Ascending aorta (tissue), 2 donors: Measurements from ENCODE around the gene TTC39C. TPM values are rescaled to one million over a fixed set of nuclear protein-coding genes. Genes with fewer than 3 reads are reported as not detected.

Experiments
- DNase-seq, 2 donors: peaks; one replicate each; pipeline ENCODE4 v3.0.0-alpha.2; 2019; ENCODE audit warnings: low spot score in 2 of 2
- H3K27ac ChIP-seq, 2 donors: fragments of 200-600 bp; sonication (generic); one replicate each; pipeline ENCODE4 v1.5.1; 2016 to 2017; ENCODE audit warnings: mild to moderate bottlenecking in 1 of 2
- H3K27me3 ChIP-seq: fragments of 200-600 bp; sonication (generic); one replicate; pipeline ENCODE4 v1.5.1; 2017
- H3K36me3 ChIP-seq, 2 donors: fragments of 200-600 bp; sonication (generic); one replicate each; pipeline ENCODE4 v1.5.1; 2016
- H3K4me1 ChIP-seq, 2 donors: fragments of 200-600 bp; sonication (generic); one replicate each; pipeline ENCODE4 v1.5.1; 2016 to 2017; ENCODE audit warnings: mild to moderate bottlenecking in 1 of 2
- H3K4me3 ChIP-seq, 2 donors: fragments of 200-600 bp; sonication (generic); one replicate each; pipeline ENCODE4 v1.5.1; 2016 to 2017; ENCODE audit warnings: mild to moderate bottlenecking in 1 of 2
- H3K9me3 ChIP-seq, 2 donors: fragments of 200-600 bp; sonication (generic); one replicate each; pipeline ENCODE4 v1.5.1; 2016
- intact Hi-C: fragments of 100-400 bp; cut with DNase I; formaldehyde crosslinking; loops from one replicate; pipeline ENCODE4 v1.15.1; 2023
- total RNA-seq: library from RNA; depleted of rRNA; stranded (reverse); fragments of >200 nt; gene quantifications from one replicate; pipeline ENCODE4 v1.1.0, GENCODE V29; 2016
- TF ChIP-seq, protein P1 (sequence below), 3 experiments: fragments of 200-600 bp in 2 of 3; fragments of 450-650 bp in 1 of 3; sonication (generic) in 2 of 3; IDR thresholded peaks; one replicate each; pipeline ENCODE4 v1.5.1; 2016 to 2019; ENCODE audit warnings: antibody characterized with exemption in 3 of 3, mild to moderate bottlenecking in 1 of 3, moderate library complexity in 1 of 3

Gene TTC39C
- total RNA-seq, 1 donor from 2014 or later, result 18.2 TPM

DNA sequence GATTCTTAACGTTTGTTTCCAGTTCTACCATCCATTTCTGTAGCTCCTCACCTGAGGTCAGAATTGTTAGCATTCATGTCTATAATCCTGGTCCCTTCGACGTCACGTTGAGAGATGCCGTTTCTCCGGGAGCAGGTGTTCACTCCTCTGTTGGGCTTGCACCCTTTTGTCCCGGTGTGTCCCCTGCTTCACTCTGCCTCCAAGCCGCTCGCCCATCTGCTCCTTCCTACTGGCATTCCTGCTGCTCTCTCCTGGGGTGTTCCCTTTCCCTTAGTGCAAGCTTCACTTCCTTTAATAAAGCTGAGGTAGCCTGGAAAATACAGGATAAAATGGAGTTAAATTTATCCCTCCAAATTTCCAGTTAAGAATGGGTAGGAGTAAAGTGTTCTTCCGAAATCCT is 62.4 kb downstream of the TTC39C start:
- DNase-seq, result no peak
- H3K9me3 ChIP-seq, result no peaks in the 10 kb centered on the region
- no peaks in the 10 kb centered on the region for H3K36me3 ChIP-seq
- H3K4me3 ChIP-seq, result no peak overlapping the region
- H3K27me3 ChIP-seq, result no peaks in the 10 kb centered on the region
- TF ChIP-seq, protein P1, sequence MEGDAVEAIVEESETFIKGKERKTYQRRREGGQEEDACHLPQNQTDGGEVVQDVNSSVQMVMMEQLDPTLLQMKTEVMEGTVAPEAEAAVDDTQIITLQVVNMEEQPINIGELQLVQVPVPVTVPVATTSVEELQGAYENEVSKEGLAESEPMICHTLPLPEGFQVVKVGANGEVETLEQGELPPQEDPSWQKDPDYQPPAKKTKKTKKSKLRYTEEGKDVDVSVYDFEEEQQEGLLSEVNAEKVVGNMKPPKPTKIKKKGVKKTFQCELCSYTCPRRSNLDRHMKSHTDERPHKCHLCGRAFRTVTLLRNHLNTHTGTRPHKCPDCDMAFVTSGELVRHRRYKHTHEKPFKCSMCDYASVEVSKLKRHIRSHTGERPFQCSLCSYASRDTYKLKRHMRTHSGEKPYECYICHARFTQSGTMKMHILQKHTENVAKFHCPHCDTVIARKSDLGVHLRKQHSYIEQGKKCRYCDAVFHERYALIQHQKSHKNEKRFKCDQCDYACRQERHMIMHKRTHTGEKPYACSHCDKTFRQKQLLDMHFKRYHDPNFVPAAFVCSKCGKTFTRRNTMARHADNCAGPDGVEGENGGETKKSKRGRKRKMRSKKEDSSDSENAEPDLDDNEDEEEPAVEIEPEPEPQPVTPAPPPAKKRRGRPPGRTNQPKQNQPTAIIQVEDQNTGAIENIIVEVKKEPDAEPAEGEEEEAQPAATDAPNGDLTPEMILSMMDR (IDR thresholded peaks at IDR 0.05), result no peak
- no peaks in the 10 kb centered on the region for H3K4me1 ChIP-seq
- H3K27ac ChIP-seq, result no peak overlapping the region
- intact Hi-C loops, result loop anchor here (5.0 kb wide), 2 partner anchors 60 to 465 kb away; no protein-coding TSS in a partner anchor

DNA sequence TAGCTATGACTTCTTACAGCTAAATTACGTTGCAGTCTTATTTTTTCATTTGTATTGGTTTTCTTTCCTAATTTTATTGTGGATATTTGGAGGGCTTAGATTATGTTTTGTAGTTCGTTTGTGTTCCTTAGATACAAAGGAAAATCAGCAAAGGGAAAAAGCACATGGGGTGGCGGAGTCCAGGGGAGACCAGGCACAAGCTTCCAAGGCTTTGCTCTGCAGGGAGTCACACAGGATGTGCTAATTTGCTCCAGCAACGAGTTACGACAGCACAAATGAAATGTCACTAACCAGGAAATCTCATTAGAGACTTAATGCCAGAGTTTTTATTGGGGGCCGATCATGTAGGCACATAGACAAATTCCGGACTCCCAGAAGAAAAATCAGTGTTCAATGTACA is 63.8 kb downstream of the TTC39C start:
- Histone ChIP-seq H3K36me3 (no peaks in the 10 kb centered on the region), H3K27me3 (no peaks in the 10 kb centered on the region)

DNA sequence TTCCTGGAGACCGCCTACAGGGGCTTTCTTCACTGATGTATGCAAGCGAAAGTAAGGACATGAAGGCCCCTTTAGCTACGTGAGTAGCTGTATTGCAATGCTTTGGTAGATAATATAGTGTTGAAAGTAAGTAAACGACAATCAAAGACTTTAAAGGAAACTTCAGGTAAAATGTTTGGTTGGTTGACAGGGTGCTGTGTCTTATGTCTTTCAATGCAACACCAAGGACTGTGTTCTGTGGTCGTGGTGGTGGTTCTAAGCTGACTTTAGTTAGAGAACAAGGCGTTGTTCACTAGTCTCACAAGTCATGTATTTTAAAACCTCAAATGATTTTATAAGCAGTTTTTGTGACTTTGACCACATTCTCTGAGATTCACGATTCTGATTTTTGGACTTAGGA is 66.3 kb downstream of the TTC39C start:
- no peaks in the 10 kb centered on the region for H3K4me1 ChIP-seq
- no peaks in the 10 kb centered on the region for H3K9me3 ChIP-seq
- TF ChIP-seq, protein P1 (IDR thresholded peaks at IDR 0.05), result no peak
- no peaks in the 10 kb centered on the region for H3K27me3 ChIP-seq
- H3K4me3 ChIP-seq, result no peak overlapping the region
- DNase-seq, result no peak
- H3K27ac ChIP-seq, result no peak overlapping the region
- H3K36me3 ChIP-seq, result no peaks in the 10 kb centered on the region
- intact Hi-C loops, result no loop called here

More for the DNA sequence above, 63.8 kb downstream of the TTC39C start:
- Histone ChIP-seq H3K27ac (no peak overlapping the region), H3K4me3 (no peak overlapping the region), H3K9me3 (no peaks in the 10 kb centered on the region), H3K4me1 (no peaks in the 10 kb centered on the region)
- TF ChIP-seq, protein P1 (IDR thresholded peaks at IDR 0.05), result no peak
- intact Hi-C loops, result loop anchor here (5.0 kb wide), 2 partner anchors 61 to 466 kb away; no protein-coding TSS in a partner anchor
- DNase-seq, result no peak

DNA sequence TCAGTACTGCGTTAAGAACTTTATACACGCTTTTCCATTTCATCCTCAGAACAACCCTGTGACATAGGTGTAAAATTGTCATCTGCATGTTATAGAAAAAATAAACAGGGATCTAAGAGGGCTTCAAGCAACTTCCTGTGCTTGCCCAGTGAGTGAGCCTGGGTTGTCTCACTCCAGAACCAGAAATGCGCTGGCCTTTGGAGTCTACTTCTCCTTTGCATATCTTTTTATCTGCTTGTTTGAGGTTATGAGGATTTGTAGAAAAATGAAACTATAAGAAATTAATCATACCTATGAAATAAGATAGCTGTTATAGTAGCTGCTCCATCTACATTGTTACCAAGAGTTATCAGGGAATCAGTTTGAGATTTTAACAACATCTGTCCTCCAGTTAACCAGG is 69.0 kb downstream of the TTC39C start:
- Histone ChIP-seq H3K9me3 (no peaks in the 10 kb centered on the region), H3K4me1 (no peaks in the 10 kb centered on the region), H3K4me3 (no peak overlapping the region), H3K36me3 (no peaks in the 10 kb centered on the region), H3K27me3 (no peaks in the 10 kb centered on the region), H3K27ac (no peak overlapping the region)
- intact Hi-C loops, result no loop called here
- DNase-seq, result no peak
- TF ChIP-seq, protein P1 (IDR thresholded peaks at IDR 0.05), result no peak

DNA sequence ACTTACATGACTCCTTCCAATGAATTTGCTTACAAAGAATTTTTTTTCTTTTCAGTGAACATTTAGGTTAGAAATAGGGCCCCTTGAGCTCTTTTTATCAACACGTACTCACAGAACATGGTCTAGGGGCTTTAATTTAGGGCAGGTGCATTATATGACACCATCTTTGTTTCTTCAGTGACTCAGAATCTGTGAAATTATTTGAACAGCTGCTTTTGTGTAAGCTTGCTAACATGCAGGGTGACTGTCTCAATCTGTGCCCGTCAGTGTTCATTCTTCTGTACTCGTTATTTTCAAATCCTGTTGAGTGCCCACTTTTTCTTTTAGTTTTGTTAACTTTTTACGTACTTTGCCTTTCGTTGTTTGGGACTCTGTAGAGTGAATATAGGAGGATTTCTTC is 71.5 kb downstream of the TTC39C start:
- DNase-seq, result no peak

More for the DNA sequence above, 71.5 kb downstream of the TTC39C start:
- Histone ChIP-seq H3K4me3 (no peak overlapping the region), H3K9me3 (no peaks in the 10 kb centered on the region), H3K27ac (no peak overlapping the region), H3K4me1 (no peaks in the 10 kb centered on the region), H3K36me3 (no peaks in the 10 kb centered on the region), H3K27me3 (no peaks in the 10 kb centered on the region)
- intact Hi-C loops, result no loop called here
- TF ChIP-seq, protein P1 (IDR thresholded peaks at IDR 0.05), result no peak
